ENCODE results near the gene ST6GALNAC5.

DNA sequence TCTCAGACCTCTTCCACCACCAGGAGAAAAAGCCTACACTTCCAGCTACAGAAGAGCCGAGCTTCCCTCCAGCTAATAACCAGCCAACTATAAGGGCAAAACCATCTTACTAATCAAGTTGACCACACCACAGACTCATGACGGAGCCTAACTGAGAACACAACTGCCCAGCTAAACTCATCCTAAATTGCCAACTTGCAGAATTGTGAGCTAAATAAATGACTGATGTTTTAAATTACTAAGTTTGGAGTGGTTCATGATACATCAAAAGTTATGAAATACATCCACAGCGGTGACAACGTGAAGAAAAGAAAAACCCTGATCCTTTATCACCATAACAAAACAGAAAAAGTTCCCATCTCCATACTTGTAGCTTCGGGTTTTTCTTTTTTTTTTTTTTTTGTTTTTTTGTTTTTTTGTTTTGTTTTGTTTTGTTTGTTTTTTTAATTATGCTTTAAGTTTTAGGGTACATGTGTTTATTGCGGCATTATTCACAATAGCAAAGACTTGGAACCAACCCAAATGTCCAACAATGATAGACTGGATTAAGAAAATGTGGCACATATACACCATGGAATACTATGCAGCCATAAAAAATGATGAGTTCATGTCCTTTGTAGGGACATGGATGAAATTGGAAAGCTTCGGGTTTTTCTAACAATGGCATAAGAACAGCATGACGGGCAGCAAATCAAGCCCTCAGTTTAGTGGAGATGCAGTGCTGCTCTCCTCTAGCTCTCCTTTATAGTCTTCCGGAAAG, 229.4 kb downstream of the ST6GALNAC5 start:
- TF ChIP-seq, protein P1, sequence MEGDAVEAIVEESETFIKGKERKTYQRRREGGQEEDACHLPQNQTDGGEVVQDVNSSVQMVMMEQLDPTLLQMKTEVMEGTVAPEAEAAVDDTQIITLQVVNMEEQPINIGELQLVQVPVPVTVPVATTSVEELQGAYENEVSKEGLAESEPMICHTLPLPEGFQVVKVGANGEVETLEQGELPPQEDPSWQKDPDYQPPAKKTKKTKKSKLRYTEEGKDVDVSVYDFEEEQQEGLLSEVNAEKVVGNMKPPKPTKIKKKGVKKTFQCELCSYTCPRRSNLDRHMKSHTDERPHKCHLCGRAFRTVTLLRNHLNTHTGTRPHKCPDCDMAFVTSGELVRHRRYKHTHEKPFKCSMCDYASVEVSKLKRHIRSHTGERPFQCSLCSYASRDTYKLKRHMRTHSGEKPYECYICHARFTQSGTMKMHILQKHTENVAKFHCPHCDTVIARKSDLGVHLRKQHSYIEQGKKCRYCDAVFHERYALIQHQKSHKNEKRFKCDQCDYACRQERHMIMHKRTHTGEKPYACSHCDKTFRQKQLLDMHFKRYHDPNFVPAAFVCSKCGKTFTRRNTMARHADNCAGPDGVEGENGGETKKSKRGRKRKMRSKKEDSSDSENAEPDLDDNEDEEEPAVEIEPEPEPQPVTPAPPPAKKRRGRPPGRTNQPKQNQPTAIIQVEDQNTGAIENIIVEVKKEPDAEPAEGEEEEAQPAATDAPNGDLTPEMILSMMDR (IDR thresholded peaks at IDR 0.05), result no peak
- TF ChIP-seq POLR2A (IDR thresholded peaks at IDR 0.05), result no peak

Measured in Peyer's patch (tissue), 4 donors.